CD4-positive, alpha-beta T cell treated with Interleukin-21 for 1 hour (primary cell): Measurements from ENCODE around the gene KCNQ2.

Experiments used
- DNase-seq: peaks from one replicate; pipeline ENCODE4 v3.0.0-alpha.2; 2020

The KCNQ2 gene

DNA sequence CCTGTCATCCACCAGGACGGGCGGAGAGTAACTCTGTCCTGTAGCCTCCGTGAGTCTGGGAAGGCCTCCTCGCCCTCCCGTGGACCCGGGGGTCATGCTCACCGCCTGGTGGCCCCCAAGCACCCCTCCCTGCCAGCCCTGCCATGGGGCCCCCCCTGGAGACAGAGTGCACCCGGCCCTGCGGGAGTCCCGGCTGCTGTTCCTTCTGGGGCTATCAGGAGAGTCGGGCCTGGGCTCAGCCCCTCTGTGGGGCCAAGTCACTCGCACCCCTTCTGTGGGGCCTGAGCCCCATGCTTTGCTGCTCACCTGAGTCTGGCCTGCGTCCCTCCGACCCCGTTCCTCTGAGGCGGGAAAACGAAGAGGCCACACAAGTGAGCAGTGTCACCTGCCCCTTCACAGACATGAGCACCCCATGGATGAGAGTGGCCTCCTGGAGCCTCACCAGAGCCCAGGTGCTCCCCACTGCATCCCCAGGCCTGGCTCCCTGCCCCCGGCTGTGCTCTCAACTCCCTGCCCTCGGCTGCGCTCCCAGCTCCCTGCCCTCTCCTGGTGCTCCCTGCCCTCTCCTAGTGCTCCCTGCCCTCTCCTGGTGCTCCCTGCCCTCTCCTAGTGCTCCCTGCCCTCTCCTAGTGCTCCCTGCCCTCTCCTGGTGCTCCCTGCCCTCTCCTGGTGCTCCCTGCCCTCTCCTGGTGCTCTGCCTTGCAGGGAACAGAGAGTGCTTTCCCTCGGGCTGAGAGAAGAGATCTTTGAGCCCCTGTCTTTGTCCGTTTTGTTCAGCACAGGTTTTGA, 106.7 kb downstream of the KCNQ2 start:
- no peak for DNase-seq

DNA sequence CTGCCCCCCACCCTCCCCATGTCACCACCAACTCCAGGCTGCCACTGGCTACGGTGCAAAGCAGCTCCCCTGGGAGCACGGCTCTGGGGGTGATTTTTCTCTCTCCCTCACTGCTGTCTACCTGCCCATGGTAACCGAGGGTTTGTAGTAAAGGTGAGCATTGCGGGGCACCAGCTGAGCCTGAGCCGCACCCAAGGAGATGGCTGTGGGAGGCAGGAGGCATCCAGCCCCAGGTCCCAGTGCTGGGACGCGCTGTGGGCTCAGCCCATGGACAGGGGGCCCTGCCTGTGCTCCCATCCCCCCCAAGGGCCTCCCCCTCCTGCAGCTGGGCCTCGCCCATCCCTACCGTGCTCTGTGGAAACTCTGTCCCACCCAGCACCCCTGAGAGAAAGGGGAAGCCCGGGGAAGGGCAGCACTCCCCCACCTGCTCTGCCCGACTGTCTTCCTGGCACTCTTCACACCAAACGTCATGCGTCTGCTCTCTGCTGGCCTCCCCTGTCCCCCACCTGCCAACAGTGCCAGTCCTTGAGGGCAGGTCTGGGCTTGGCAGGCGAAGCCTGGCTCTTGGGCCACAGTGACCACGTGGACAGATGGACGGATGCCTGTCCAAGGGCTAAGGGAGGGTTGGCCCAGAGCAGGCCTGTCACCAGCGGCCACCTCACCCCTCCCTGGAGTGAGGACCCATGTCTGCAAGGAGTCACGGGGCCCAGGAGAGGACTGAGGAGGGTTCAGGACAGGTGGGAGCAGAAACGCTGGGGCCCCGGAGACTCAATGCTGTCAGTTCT, 107.5 kb downstream of the KCNQ2 start:
- DNase-seq: no peak

DNA sequence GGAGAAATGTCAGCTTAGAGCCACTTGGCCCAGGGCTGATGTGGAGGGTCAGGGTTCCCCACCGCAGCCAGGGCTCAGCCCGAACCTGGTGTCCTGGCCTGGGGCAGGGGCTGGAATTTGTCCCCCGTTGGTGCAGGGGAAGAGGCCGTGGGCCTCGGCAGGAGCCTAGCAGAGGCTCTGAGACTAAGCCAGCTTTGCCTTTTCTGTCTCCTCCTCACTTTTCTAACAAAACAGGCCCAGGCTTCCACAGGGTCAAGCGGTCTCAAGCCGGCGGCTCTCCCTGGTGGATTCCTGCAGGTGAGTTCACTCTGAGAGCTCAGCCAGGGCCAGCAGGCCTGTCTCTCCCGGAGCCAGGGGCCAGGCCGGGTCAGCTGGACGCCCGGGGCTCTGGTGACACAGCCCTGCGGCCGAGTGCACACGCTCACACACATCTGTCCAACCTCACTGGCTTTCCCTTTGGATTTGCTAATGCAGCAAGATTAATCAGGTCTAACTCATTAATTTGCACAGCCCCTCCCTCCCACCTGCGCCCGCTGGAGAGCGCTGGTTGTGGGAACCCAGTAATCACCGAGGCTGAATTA, 108.4 kb downstream of the KCNQ2 start:
- no peak for DNase-seq

DNA sequence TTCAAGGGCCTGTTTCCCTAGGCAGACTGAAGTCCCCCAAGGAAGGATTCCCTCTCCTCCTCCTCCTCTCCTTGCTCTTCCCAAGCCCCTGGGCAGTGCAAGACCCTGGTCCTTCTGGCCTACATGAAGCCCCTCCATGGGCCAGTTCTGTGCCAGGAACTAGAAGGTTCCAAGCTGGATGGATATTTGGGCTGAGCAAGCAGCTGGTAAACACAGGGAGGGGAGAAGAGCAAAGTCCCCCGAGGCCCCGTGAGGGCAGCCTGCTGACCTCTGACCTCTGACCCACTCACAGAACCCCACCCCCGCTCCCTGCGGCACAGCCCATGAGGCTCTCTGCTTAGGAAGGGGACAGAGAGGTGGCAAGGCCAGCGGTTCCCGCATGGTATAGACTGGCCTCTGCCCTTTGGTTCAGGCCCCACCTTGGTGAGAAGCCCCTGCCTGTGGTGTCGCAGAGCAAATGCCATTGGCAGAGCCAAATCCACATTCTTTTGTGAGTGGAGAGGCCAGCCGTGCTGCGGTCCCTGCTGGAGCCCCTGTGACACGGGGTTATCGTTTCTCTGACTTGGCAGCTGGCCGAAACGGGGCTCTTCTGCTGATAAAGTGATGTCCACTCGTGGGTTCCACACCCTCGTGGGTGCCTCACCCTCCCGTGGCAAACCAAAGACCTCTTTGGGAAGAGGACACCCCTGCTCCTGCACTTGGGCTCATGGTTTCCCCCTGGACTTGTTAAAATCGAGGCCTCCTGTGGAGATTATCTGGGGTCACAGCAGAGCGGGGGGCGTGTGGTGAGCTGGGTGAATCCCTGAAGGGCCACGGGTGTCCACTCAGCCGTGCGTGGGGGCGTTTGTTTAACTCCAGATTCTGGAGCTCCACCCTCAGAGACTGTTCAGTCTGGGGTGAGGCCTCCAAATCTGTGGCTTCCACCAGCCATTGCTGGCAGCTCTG, 109.2 kb downstream of the KCNQ2 start:
- no peak for DNase-seq

DNA sequence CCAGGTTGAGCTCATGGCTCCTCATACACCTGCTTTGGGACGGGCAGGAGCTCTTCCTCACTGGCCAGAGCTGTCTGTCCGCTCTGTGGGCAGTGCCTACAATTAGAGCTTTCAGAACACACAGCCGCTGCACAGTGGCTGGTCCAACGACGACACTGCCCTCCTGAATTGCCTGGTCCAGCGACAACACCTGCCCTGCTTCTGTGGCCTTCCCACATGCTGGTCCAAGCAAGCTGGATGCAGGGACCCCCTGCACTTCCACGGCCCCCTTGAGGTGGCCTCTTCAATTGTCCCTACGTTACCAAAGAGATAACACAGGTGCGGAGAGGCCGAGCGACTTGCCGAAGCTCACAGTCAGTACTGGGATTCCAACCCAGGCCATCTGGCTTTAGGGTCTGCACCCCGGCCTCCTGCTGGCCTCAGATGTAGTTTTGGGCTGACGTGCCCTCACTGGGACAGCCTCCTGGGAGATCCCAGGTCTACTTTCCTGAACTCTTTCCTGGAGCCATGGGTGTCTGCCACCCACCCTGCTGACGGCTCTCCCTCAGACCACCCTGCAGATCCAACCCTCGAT, 109.9 kb downstream of the KCNQ2 start:
- DNase-seq: no peak

DNA sequence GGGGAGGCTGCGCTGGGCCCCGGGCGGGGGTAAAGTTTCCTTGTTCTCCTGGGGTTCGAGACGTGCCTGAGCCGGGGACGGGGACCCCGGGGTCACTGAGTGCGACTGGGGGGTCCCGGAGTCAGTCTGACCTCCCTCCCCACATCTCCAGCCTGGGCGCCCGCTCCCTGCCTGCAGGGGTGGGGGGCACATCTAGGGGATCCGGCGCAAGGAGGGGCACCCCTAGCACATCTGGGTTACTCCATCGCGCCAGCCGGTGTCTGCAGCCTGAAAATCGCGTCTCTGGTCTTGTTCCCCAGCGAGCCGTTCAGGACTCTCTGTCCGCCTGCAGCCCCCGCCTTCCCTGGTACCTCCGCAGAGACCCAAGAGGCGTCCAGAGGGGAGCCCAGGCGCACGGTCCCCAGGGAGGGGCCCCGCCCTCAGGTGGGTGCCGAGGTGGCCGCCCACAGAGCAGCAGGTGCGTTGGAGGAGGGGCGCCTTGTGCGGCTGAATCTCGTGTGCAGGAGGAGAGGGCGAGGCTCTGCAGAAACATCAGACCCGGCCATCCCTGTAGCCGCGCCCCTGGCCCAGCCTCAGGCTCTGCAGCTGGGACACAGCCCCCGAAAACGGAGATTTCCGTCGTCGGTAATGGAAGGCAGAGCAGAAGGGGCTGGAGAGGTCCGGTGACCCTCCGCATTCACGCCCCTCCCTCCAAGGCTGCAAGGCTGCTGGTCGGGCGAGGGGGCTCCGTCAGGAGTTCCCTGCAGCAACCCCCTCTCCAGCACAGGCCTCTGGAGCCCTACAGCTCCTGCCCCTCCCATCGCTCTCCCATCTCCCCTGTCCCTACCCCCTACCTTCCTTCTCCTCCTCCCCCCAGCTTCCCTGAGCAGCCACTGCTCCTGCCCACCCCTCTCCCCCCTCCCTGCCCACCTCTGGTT, 110.7 kb downstream of the KCNQ2 start:
- DNase-seq: no peak

DNA sequence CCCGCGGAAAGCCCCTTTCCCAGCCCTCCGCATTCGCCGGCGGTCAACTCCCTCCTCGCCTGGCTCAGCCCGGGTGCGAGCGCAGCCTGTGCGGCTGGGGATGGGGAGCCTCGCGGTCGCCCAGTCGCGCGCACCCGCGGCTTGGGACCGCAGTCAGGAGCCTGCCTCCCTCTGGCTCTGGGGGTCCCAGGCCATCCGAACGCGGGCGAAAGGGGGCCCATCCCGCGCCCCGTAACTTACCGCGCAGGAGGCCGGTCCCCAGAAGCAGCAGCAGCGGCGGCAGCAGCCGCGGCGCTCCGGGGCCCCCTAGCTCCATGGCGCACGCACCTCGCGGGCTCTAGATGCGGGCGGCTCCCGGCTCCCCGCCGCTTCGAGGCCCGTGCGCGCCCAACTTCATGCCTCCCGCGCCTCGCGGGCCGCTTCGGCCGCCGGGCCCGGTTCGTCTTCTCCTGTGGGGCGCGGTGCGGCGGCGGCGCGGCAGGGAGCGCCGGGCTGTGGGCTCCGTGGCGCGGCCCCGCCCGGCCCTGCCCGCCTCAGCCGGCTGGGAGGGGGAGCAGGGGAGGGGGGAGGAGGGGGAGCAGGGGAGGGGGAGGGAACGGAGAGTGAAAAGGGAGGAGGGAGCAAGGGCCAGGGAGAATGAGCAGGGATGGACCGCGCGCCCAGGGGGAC, 111.5 kb downstream of the KCNQ2 start, which contains the start of gene CHRNA4:
TSS of gene CHRNA4 (minus strand) at position 500 of the 669 bp plus-strand sequence. CDS start at position 316, 184 bp downstream.
- DNase-seq: no peak

DNA sequence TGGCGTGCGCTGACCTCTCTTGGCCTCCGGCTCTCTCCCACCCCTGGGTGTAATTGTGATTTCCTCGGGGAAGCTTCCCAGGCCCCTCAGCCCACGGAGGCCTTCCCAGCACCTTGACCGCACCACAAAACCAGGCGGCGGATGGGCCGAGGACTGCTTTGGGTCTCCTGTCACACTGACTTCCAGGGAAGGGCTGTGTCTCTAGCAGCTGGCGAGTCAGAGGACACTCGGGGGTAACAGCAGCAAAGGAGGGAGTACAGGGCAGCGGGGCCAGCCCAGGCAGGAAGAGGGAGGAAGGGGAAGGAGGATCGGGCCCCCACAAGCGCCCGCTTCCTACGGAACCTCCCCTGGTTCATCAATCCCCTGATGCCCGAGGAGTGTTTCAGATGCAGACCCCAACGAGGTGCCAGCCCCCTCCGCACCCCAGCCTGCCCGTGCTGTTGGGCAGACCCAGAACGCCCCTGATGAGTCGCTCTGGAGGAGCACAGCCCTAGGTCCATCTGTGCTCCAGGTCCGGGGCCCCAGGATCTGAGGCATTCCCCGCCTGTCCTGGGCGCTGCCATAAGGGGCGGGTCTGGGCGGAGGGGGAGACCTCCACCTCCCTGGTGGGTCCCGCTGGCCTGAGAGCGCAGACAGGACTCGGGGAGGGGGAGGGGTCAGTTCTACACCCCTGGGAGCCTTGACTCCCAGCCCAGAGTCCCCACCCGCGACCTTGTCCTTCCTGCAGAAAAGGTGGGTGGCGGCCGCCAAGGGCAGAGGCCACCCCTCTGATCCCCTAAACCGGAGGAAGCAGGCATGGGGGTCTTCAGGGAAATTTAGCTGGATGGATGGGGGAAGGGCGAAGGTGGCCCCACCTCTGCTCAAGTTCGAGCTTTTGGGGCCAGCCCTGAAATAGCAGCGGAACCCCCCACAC, 112.3 kb downstream of the KCNQ2 start:
- no peak for DNase-seq

DNA sequence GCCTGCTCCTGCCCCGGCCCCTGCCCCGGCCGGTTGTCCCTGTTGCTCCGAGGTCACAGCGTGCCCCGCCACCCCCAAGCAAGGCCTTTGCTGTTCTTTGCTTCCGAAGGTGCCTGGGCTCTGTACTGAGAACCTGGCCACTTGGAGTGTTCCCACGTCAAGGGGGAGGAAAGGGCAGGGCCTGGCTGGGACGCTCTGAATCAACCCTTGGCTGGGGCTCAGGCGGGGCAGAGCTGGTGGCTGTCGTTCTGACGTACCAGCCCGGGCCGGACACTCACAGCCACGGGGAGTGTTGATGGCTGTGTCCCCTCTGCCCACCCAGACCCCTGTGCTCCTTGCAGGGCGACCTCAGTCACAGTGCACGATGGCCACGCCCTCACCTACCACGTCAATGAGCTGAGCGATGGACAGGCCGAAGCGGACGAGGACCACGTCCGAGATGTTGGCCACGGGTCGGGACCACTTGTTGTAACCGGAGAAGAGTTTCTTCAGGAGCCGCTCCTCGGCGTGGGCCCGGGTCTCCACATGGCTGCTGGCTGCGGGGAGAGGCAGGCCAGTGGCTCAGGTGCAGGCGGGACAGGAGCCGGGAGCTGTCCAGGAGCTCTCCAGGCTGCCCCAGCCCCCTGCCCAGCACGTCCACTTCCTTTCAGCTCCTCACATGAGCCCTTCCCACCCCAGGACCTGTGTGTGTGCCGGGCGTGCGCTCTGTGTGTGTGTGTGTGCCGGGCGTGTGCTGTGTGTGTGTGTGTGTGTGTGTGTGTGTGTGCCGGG, 113.1 kb downstream of the KCNQ2 start:
- no peak for DNase-seq

DNA sequence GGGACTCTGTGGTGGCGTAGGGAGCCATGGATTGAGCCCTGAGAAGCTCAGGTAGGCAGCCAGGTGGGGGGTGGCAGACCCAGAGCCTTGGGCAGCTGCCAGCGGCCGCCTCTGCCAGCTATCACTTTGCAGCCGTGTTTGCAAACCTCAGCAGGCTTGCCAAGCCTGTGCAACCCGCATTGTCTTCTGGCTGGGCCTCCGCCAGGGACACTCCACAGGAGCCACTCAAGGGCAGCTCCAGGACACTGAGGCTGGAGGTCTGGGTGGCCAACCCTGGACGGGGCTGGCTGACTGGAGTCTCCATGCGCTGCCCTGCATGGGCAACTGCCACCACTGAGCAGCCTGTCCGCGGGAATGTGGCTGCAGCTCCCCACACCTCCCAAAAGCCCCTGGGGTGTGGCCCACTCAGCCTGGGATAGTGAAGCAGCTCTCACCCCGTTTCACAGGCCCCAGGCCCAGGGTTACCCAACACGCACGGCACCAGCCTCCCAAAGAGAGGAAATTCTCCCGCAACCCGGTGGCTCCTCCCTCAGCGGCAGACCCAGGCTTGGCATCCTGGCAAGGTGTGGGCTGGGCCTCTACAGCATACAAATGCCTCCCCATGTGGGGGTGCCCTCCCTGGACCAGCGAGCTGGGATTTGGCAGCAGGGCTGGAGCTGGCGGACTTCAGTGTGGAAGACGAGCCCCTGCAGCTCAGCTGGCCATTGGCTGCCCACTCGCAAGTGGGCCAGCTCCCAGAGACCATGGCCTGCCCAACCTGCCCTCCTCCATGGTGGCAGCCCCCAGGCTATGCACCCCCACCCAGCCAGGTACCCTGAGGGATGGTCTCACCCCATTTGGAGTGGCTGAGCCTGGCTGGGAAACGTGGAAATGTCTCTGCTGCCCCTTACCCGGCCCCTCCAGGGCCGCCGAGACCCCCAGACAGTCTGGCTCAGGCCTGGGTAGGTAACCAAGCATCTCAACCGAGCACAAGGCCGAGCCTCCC, 114.2 kb downstream of the KCNQ2 start:
- DNase-seq: no peak

DNA sequence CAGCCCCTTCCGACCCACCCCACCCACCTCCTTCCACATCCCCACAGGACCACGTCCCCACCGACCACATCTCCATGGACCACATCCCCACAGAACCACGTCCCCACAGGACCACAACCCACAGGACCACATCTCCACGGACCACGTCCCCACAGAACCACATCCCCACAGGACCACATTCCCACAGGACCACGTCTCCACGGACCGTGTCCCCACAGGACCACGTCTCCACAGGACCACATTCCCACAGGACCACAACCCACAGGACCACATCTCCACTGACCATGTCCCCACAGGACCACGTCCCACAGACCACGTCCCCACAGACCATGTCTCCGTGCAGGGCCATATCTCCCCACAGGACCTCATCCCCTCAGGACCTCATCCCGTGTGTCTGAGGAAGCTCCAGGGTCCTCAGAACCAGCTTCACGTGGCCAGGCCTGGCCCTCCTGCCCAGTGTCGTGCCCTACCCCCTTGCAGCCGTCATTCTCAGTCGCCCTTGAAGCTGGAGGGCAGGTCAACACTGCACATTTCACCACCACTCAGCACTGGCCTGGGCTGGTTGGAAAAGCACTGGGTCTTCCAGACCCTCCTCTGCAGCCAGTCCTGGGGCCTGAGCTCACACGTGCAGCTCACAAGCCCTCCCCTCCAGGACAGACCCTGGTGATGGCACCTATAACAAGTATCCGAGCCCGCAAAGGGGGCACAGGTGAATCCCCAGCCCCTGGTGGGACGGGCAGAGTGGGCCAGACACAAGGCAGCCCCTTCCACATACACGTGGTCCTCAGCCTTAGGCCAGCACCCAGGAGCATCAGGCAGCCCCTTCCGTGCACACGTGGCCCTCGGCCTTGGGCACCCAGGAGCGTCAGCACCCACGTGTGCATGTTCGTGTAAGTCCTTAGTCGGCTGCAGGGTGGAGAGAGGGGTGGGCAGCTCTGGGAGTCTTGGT, 115.2 kb downstream of the KCNQ2 start:
- no peak for DNase-seq

DNA sequence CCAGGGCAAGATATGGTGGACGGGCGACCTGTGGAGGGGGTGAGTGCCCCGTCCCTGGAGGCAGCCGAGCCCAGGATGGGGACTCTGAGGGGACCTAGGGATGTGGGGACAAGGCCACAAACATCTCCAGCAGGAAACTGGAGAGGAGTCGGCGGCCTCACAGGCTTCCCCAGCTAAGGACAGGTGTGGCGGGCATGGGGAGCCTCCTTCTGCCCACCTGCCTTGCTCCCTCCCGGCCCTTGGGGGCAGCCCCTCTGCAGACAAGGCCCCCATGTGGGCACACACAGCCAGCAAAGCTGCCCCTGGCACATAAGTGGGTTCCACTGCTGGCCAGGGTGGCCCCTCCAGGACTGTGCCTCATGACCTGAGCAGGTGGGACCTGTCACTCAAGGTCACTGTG, 115.9 kb downstream of the KCNQ2 start:
- no peak for DNase-seq

DNA sequence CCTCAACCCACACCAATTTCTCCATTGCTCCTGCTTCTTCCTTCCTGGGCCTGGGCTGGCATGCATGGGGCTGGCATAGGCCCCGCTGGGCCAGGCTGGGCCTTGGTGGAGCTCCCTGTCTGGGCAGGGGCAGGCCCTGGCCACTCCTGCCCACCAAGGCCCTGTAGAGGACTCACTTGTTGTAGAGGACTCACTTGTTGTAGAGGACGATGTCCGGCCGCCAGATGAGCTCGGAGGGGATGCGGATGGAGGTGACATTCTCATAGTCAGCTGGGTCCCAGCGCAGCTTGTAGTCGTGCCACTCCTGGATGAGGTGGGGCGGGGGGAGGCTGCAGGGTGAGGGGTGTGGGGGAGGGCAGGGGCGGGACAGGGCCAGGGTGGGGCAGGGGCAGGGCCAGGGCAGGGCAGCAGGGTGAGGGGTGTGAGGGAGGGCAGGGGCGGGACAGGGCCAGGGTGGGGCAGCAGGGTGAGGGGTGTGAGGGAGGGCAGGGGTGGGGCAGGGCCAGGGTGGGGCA, 116.6 kb downstream of the KCNQ2 start:
- no peak for DNase-seq

DNA sequence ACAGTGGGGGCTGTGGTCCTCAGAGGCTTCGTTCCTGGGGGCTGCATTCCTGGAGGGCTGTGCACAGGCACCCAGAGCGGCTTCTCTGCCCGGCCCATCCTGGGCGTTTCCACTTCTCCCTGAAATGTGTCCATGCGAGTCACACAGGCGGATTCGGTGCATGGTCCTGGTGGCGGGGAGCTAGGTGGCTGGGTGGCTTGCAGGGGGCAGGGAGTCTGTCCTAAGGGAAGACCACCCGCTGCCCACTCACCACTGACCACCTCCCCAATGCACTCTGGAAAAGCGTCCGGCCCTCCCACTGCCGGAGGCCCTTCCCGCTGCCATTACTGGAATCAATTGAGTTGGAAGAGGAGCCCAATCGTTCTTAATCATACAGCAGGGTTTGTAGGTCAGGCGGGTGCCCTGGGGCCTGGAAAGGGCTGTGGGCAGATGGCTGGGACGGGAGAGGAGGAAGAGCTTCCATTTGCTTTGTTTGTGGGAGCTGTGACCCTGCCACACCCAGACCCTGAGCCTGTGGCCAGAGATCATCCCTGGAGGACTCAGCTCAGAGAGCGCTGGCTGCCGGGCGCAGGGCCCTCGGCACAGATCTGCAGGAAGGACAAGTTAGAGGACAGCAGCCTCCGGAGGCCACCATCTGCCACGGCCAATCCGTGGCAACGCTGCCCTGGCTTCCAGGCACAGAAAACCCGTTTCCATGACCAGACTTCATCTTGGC, 117.7 kb downstream of the KCNQ2 start:
- no peak for DNase-seq

DNA sequence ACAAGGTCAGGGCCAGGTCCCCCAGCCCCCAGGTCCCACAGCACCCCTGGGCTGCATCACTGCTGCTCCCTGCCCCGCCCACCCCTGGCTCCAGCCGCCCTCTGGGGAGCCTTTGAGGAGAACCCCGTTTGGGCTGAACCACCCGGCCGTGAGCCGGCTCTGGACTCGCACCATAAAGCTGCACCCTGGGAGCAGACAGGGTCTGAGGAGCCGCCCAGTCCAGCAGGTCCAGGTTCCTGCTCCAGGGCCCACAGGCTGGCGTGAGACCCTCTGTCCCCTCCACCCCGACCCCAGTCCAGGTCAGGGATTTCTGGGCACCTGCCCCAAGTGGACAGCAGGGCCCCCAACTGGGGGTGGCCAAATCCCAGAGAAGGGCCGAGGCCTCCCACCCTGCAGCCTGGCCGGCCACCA, 119.6 kb downstream of the KCNQ2 start:
- DNase-seq: no peak
